ENCODE data around the gene PTPRA.

DNA sequence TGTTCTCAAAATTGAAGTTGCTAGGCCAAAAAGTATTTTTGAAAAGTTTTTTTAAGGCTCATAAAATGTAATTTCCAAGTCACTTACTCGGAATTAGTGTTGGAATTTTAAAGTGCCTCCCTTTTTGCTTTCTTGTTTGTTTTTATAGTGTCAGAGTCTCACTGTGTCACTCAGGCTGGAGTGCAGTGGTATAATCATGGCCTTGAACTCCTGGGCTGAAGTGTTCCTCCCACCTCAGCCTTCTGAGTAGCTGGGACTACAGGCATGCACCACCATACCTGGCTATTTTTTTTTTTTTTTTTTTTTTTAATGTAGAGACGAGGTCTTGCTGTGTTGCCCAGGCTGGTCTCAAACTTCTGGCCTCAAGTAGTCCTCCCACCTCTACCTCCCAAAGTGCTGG lies 130.1 kb downstream of the PTPRA start:
- TF ChIP-seq EZH2 (IDR thresholded peaks at IDR 0.05; ENCODE audit: borderline replicate concordance, low read depth, low read length, severe bottlenecking) (no peak), POLR2AphosphoS5 (IDR thresholded peaks at IDR 0.05; ENCODE audit: insufficient read depth, low read depth, low read length) (no peak), POLR2A (IDR thresholded peaks at IDR 0.05; ENCODE audit: low read depth, low read length) (no peak), GATA2 (IDR thresholded peaks at IDR 0.05; ENCODE audit: insufficient read depth, insufficient read length, low read depth, low read length) (no peak), JUN (IDR thresholded peaks at IDR 0.05; ENCODE audit: borderline replicate concordance, insufficient read depth, insufficient read length, low read depth) (no peak), FOS (IDR thresholded peaks at IDR 0.05; ENCODE audit: borderline replicate concordance, insufficient read depth, low read length) (no peak), MYC (IDR thresholded peaks at IDR 0.05; ENCODE audit: low read depth, low read length) (no peak)
- TF ChIP-seq, protein P1, sequence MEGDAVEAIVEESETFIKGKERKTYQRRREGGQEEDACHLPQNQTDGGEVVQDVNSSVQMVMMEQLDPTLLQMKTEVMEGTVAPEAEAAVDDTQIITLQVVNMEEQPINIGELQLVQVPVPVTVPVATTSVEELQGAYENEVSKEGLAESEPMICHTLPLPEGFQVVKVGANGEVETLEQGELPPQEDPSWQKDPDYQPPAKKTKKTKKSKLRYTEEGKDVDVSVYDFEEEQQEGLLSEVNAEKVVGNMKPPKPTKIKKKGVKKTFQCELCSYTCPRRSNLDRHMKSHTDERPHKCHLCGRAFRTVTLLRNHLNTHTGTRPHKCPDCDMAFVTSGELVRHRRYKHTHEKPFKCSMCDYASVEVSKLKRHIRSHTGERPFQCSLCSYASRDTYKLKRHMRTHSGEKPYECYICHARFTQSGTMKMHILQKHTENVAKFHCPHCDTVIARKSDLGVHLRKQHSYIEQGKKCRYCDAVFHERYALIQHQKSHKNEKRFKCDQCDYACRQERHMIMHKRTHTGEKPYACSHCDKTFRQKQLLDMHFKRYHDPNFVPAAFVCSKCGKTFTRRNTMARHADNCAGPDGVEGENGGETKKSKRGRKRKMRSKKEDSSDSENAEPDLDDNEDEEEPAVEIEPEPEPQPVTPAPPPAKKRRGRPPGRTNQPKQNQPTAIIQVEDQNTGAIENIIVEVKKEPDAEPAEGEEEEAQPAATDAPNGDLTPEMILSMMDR (IDR thresholded peaks at IDR 0.05; ENCODE audit: extremely low read depth in 1 of 2, insufficient read depth in 1 of 2, low read depth in 1 of 2, low read length in 2 of 2) = no peak
- TF ChIP-seq, protein P2, sequence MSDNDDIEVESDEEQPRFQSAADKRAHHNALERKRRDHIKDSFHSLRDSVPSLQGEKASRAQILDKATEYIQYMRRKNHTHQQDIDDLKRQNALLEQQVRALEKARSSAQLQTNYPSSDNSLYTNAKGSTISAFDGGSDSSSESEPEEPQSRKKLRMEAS (IDR thresholded peaks at IDR 0.05; ENCODE audit: insufficient read depth, insufficient read length) = no peak

Data from endothelial cell of umbilical vein (primary cell).